HG03139 (cell line): ENCODE results near the gene FUBP3.

ENCODE experiments used
- ATAC-seq: cut with Tn5 transposase; IDR thresholded peaks from one replicate; pipeline ENCODE4 v1.9.1; 2021; ENCODE audit not compliant: unreplicated experiment

FUBP3 gene

GRCh38 chr9:130578865-130579737 lies at the start of gene FUBP3:
TSS of gene FUBP3 (plus strand) at chr9:130579577. CDS start at chr9:130579681, 104 bp downstream.
- ATAC-seq: peak; percentile 84

GRCh38 chr9:130530938-130531337 lies 48.4 kb upstream of the FUBP3 start:
- ATAC-seq: no peak

GRCh38 chr9:130531670-130532069 lies 47.7 kb upstream of the FUBP3 start:
- ATAC-seq: no peak

- no peak for ATAC-seq
Measured at GRCh38 chr9:130532426-130533080, 46.8 kb upstream of the FUBP3 start.

GRCh38 chr9:130535818-130536521 lies 43.4 kb upstream of the FUBP3 start:
- ATAC-seq: no peak

- ATAC-seq: no peak
Measured at GRCh38 chr9:130536701-130537107, 42.7 kb upstream of the FUBP3 start.

GRCh38 chr9:130537346-130538050 lies 41.9 kb upstream of the FUBP3 start:
- ATAC-seq: no peak

GRCh38 chr9:130539420-130540223 lies 39.8 kb upstream of the FUBP3 start:
- ATAC-seq: no peak

GRCh38 chr9:130541533-130541932 lies 37.8 kb upstream of the FUBP3 start:
- no peak for ATAC-seq

- no peak for ATAC-seq
Measured at GRCh38 chr9:130542038-130542437, 37.3 kb upstream of the FUBP3 start.

GRCh38 chr9:130542457-130543228 lies 36.7 kb upstream of the FUBP3 start:
- ATAC-seq: no peak

- ATAC-seq: no peak
Measured at GRCh38 chr9:130543368-130543767, 36.0 kb upstream of the FUBP3 start.

- ATAC-seq: no peak
Measured at GRCh38 chr9:130543859-130544258, 35.5 kb upstream of the FUBP3 start.

GRCh38 chr9:130544364-130544763 lies 35.0 kb upstream of the FUBP3 start:
- no peak for ATAC-seq

GRCh38 chr9:130548103-130548502 lies 31.3 kb upstream of the FUBP3 start:
- no peak for ATAC-seq

GRCh38 chr9:130549093-130549735 lies 30.2 kb upstream of the FUBP3 start:
- ATAC-seq: no peak

GRCh38 chr9:130554606-130555005 lies 24.8 kb upstream of the FUBP3 start:
- no peak for ATAC-seq

GRCh38 chr9:130555061-130555460 lies 24.3 kb upstream of the FUBP3 start:
- no peak for ATAC-seq

GRCh38 chr9:130555968-130556367 lies 23.4 kb upstream of the FUBP3 start:
- ATAC-seq: no peak
